H1 (cell line): ENCODE measurements around the gene CABLES2. TPM values are rescaled to one million over a fixed set of nuclear protein-coding genes. Genes with fewer than 3 reads are reported as not detected.

Experiments used
- CTCF ChIA-PET: fragments of 300-600 bp; sonication (Branson Sonifier 250); formaldehyde crosslinking; loops from one replicate; lab custom pipeline; 2021; ENCODE audit not compliant: partially characterized antibody; lab: Charles Lee
- POLR2A ChIA-PET: fragments of 300-600 bp; sonication (Branson Sonifier 250); formaldehyde crosslinking; loops from one replicate; lab custom pipeline; 2021; ENCODE audit warnings: inconsistent platforms; ENCODE audit not compliant: partially characterized antibody; lab: Charles Lee
- DNase-seq, 2 experiments: peaks; one replicate each; pipeline versions ENCODE4 v3.0.0 to v3.0.0-alpha.2; 2010 to 2022; ENCODE audit warnings: low spot score in 2 of 2, low read depth in 1 of 2, mixed read lengths in 1 of 2
- FAIRE-seq: peaks from 2 replicates; lab custom pipeline; 2011; peaks lifted over from hg19 to GRCh38; lab: Jason Lieb, UNC
- H2AFZ ChIP-seq: 2 replicates; pipeline ENCODE4 v1.8.1; 2012; ENCODE audit warnings: low read length, inconsistent platforms
- H2AK5ac ChIP-seq: 2 replicates; pipeline ENCODE4 v1.6.1; 2013; ENCODE audit warnings: low read depth, low read length
- H2BK120ac ChIP-seq: replicated peaks from 2 replicates; pipeline ENCODE3; 2013; ENCODE audit warnings: low read depth, low read length, inconsistent platforms
- H2BK12ac ChIP-seq: 2 replicates; pipeline ENCODE4 v1.6.1; 2013; ENCODE audit warnings: low read depth, low read length
- H2BK15ac ChIP-seq: 2 replicates; pipeline ENCODE4 v1.6.1; 2013; ENCODE audit warnings: low read length
- H2BK20ac ChIP-seq: 2 replicates; pipeline ENCODE4 v1.6.1; 2013; ENCODE audit warnings: low read length
- H2BK5ac ChIP-seq: 2 replicates; pipeline ENCODE4 v1.6.1; 2013; ENCODE audit warnings: low read depth, low read length
- H3K14ac ChIP-seq: 2 replicates; pipeline ENCODE4 v1.6.1; 2013; ENCODE audit warnings: inconsistent platforms; ENCODE audit not compliant: insufficient read length
- H3K18ac ChIP-seq: 2 replicates; pipeline ENCODE4 v1.6.1; 2013; ENCODE audit warnings: low read length; ENCODE audit errors: extremely low read depth
- H3K23ac ChIP-seq: 2 replicates; pipeline ENCODE4 v1.6.1; 2013; ENCODE audit warnings: inconsistent platforms; ENCODE audit not compliant: insufficient read length
- H3K23me2 ChIP-seq: 2 replicates; pipeline ENCODE4 v1.6.1; 2013; ENCODE audit warnings: low read depth, low read length
- H3K27ac ChIP-seq: 2 replicates; pipeline ENCODE4 v1.6.1; 2011; ENCODE audit warnings: low read depth, low read length, inconsistent platforms
- H3K27me3 ChIP-seq, 4 experiments: replicated peaks in 1 of 4; 1 replicate in 1 of 4; 2 replicates in 3 of 4; pipeline versions ENCODE4 v1.6.1 to v1.8.1; 2011 to 2013; ENCODE audit warnings: low read length in 3 of 4, mild to moderate bottlenecking in 3 of 4, inconsistent platforms in 2 of 4, mixed read lengths in 2 of 4, moderate library complexity in 1 of 4; ENCODE audit not compliant: control insufficient read depth in 3 of 4, insufficient read depth in 3 of 4; ENCODE audit errors: extremely low read depth in 1 of 4
- H3K36me3 ChIP-seq, 4 experiments: 2 replicates each; pipeline versions ENCODE4 v1.6.1 to v1.8.1; 2011 to 2013; ENCODE audit warnings: mild to moderate bottlenecking in 4 of 4, low read length in 3 of 4, moderate library complexity in 2 of 4, control low read depth in 1 of 4, inconsistent platforms in 1 of 4; ENCODE audit not compliant: insufficient read depth in 4 of 4, control insufficient read depth in 2 of 4
- H3K4ac ChIP-seq: replicated peaks from 2 replicates; pipeline ENCODE3; 2013; ENCODE audit warnings: low read length, low read depth, mixed read lengths, inconsistent platforms; ENCODE audit not compliant: insufficient read length
- H3K4me1 ChIP-seq, 4 experiments: replicated peaks in 1 of 4; 1 replicate in 1 of 4; 2 replicates in 3 of 4; pipeline versions ENCODE4 v1.6.1 to v1.8.1; 2011 to 2013; ENCODE audit warnings: low read length in 3 of 4, inconsistent platforms in 2 of 4, mixed read lengths in 1 of 4; ENCODE audit not compliant: insufficient read depth in 4 of 4, control insufficient read depth in 3 of 4
- H3K4me2 ChIP-seq, 2 experiments: 2 replicates each; pipeline versions ENCODE4 v1.6.1 to v1.8.1; 2011 to 2013; ENCODE audit warnings: low read depth in 2 of 2, low read length in 2 of 2, control low read depth in 1 of 2, inconsistent platforms in 1 of 2, mild to moderate bottlenecking in 1 of 2; ENCODE audit not compliant: insufficient read depth in 1 of 2
- H3K4me3 ChIP-seq, 4 experiments: fragments of 200-600, 300-600 bp in 1 of 4; sonication (generic), shearing (Covaris generic), sonication (Bioruptor Twin) in 1 of 4; 2 replicates each; pipeline versions ENCODE4 v1.5.1 to v1.8.1; 2011 to 2016; ENCODE audit warnings: low read length in 4 of 4, low read depth in 3 of 4, control low read depth in 2 of 4, inconsistent platforms in 2 of 4, mild to moderate bottlenecking in 2 of 4, mixed read lengths in 1 of 4, moderate library complexity in 1 of 4; ENCODE audit not compliant: insufficient read depth in 2 of 4; ENCODE audit errors: extremely low read depth in 1 of 4
- H3K56ac ChIP-seq: replicated peaks from 2 replicates; pipeline ENCODE3; 2013; ENCODE audit warnings: low read depth, mild to moderate bottlenecking, mixed read lengths, low read length, inconsistent platforms; ENCODE audit not compliant: insufficient read length
- H3K79me1 ChIP-seq: 2 replicates; pipeline ENCODE4 v1.6.1; 2013; ENCODE audit warnings: low read depth, low read length, control low read depth
- H3K79me2 ChIP-seq, 2 experiments: 2 replicates each; pipeline versions ENCODE4 v1.6.1 to v1.8.1; 2012 to 2013; ENCODE audit warnings: low read length in 2 of 2, mild to moderate bottlenecking in 2 of 2, inconsistent platforms in 1 of 2; ENCODE audit not compliant: insufficient read depth in 2 of 2, control insufficient read depth in 1 of 2
- H3K9ac ChIP-seq, 4 experiments: replicated peaks in 1 of 4; 1 replicate in 1 of 4; 2 replicates in 3 of 4; pipeline versions ENCODE4 v1.6.1 to v1.8.1; 2011 to 2013; ENCODE audit warnings: low read depth in 3 of 4, low read length in 3 of 4, control low read depth in 2 of 4, mild to moderate bottlenecking in 2 of 4, moderate library complexity in 2 of 4, inconsistent platforms in 1 of 4; ENCODE audit errors: extremely low read depth in 1 of 4
- H3K9me3 ChIP-seq, 2 experiments: 2 replicates each; pipeline versions ENCODE4 v1.6.1 to v1.8.1; 2012 to 2013; ENCODE audit warnings: mild to moderate bottlenecking in 2 of 2, moderate library complexity in 2 of 2, control low read depth in 1 of 2, inconsistent platforms in 1 of 2, low read depth in 1 of 2, low read length in 1 of 2, mixed read lengths in 1 of 2; ENCODE audit not compliant: insufficient read depth in 2 of 2
- H4K20me1 ChIP-seq, 2 experiments: replicated peaks in 1 of 2; 2 replicates each; pipeline versions ENCODE3 to v1.8.1; 2011 to 2013; ENCODE audit warnings: inconsistent platforms in 2 of 2, low read length in 2 of 2, mild to moderate bottlenecking in 1 of 2; ENCODE audit not compliant: insufficient read depth in 2 of 2, control insufficient read depth in 1 of 2
- H4K5ac ChIP-seq: 2 replicates; pipeline ENCODE4 v1.6.1; 2013; ENCODE audit warnings: low read length, low read depth, mixed read lengths, inconsistent platforms; ENCODE audit not compliant: insufficient read length
- H4K8ac ChIP-seq: 2 replicates; pipeline ENCODE4 v1.8.0; 2013; ENCODE audit warnings: mild to moderate bottlenecking, moderate library complexity, low read length, inconsistent platforms; ENCODE audit not compliant: insufficient read depth; ENCODE audit errors: extremely low read depth
- H4K91ac ChIP-seq: replicated peaks from 2 replicates; pipeline ENCODE3; 2013; ENCODE audit warnings: low read length, mixed read lengths, inconsistent platforms; ENCODE audit not compliant: insufficient read length
- NANOG ChIP-seq: IDR thresholded peaks from 2 replicates; pipeline ENCODE4 v1.6.1; 2011; ENCODE audit warnings: low read length, low read depth, mild to moderate bottlenecking, inconsistent platforms; ENCODE audit not compliant: insufficient read depth, poor library complexity, severe bottlenecking
- RAD21 ChIP-seq, 2 experiments: IDR thresholded peaks in 1 of 2; conservative IDR thresholded peaks in 1 of 2; 2 replicates each; pipeline ENCODE4 v1.6.1; 2011; ENCODE audit warnings: low read depth in 2 of 2, low read length in 2 of 2, improper control_type of control experiment in 1 of 2, inconsistent platforms in 1 of 2, mild to moderate bottlenecking in 1 of 2, moderate library complexity in 1 of 2
- SIX5 ChIP-seq: IDR thresholded peaks from 2 replicates; pipeline ENCODE4 v1.6.1; 2011; ENCODE audit warnings: mild to moderate bottlenecking, low read depth, low read length
- SP4 ChIP-seq: IDR thresholded peaks from 2 replicates; pipeline ENCODE4 v1.6.1; 2012; ENCODE audit warnings: low read length, inconsistent platforms
- WGBS, 2 experiments: shearing (Covaris generic) in 1 of 2; methylation state at CpG; one replicate each; pipeline versions ENCODE4 v1.1.6 to v1.1.7; 2013 to 2015; ENCODE audit warnings: low lambda C conversion rate in 2 of 2, mixed read lengths in 2 of 2, inconsistent platforms in 1 of 2, low coverage in 1 of 2, missing lambda C conversion rate in 1 of 2; ENCODE audit not compliant: insufficient replicate concordance in 2 of 2, insufficient coverage in 1 of 2, insufficient read length in 1 of 2; ENCODE audit errors: extremely low coverage in 1 of 2, missing lambda C conversion rate in 1 of 2; 5-methylcytosine and 5-hydroxymethylcytosine counted together
- polyA plus RNA-seq, 7 experiments: library from polyadenylated mRNA; depleted of rRNA in 3 of 7; stranded (reverse) in 5 of 7; unstranded in 2 of 7; fragments of >200 nt in 5 of 7; fragments of 200-250 nt in 2 of 7; gene quantifications; 1 replicate in 5 of 7; 2 replicates in 1 of 7; 4 replicates in 1 of 7; pipeline versions ENCODE4 v1.2.1 to v1.2.3, GENCODE V29; 2011 to 2013; ENCODE audit warnings: missing spikeins in 2 of 7, mixed read lengths in 2 of 7
- total RNA-seq: library from RNA; stranded (reverse); fragmentation: NEBNext Ultra II Directional; extraction: Animal tissue kit (Norgen Biotek cat#: 25700); gene quantifications from 2 replicates; pipeline ENCODE4 v1.2.1, GENCODE V29; 2021

The CABLES2 gene
- total and polyA plus RNA-seq, 2 of the 8 experiments (the other 6 are each of a cell fraction or from before 2014, with no cell fraction given) = 8.0 to 8.8 TPM

GRCh38 chr20:62347445-62347844 lies 59.6 kb downstream of the CABLES2 start:
- Histone ChIP-seq H3K56ac (no peak overlapping the region), H3K9me3 (peaks cover 0 to 3% of the 10 kb centered on the region in 2 experiments; a peak in 2 of 4 replicates), H3K4me3 (no peak overlapping the region), H3K4ac (no peak overlapping the region), H3K9ac (no peak overlapping the region), H3K18ac (no peak overlapping the region), H2BK20ac (no peak overlapping the region), H3K23ac (no peak overlapping the region), H3K14ac (no peak overlapping the region), H4K5ac (no peak overlapping the region), H2BK5ac (no peak overlapping the region), H4K20me1 (peaks cover 0 to 10% of the 10 kb centered on the region in 2 experiments), H3K79me1 (no peaks in the 10 kb centered on the region; the same call in 1 of the 2 replicates), H3K79me2 (no peaks in the 10 kb centered on the region; a peak in 1 of 4 replicates), H4K91ac (no peak overlapping the region), H2AK5ac (no peak overlapping the region), H2BK15ac (no peak overlapping the region), H2BK120ac (no peak overlapping the region), H2AFZ (no peak overlapping the region), H3K4me1 (no peaks in the 10 kb centered on the region; a peak in 1 of 7 replicates), H3K4me2 (no peak overlapping the region), H3K36me3 (peaks cover 29 to 70% (median 61%) of the 10 kb centered on the region in 4 experiments; a peak in 7 of 8 replicates), H4K8ac (no peak overlapping the region; the same call in 1 of the 2 replicates), H3K23me2 (no peaks in the 10 kb centered on the region; the same call in 1 of the 2 replicates), H2BK12ac (no peak overlapping the region), H3K27me3 (no peaks in the 10 kb centered on the region), H3K27ac (no peak overlapping the region)
- ChIA-PET CTCF (interaction anchor here (0.9 to 1.4 kb wide), 2 partner anchors 18 to 21 kb away, joined by 4 to 5 read pairs; no protein-coding TSS in a partner anchor), POLR2A (interaction anchor here (0.7 to 12.3 kb wide), 11 partner anchors 10 to 44 kb away, joined by 3 to 95 read pairs (median 4); no protein-coding TSS in a partner anchor)
- TF ChIP-seq SP4 = no peak
- no peak for TF ChIP-seq NANOG
- TF ChIP-seq SIX5 = no peak
- no peak for TF ChIP-seq RAD21 (IDR thresholded peaks at IDR 0.05 in 1 of 2, conservative IDR thresholded peaks at IDR 0.05 in 1 of 2; ENCODE audit: low read depth in 2 of 2, low read length in 2 of 2)
- WGBS, 2 experiments = 87% methylated on average over 9 of the region's 9 CpGs; no CpG with 5 or more reads in 1 of the 2 experiments
- no peak for FAIRE-seq
- no peak for DNase-seq
